Parathyroid adenoma (tissue), 2 donors: Measurements from ENCODE around the gene HMX1.

ENCODE experiments used
- H2AFZ ChIP-seq: fragments of 300-600 bp; sonication (generic); one replicate; pipeline ENCODE4 v1.7.0; 2017; ENCODE audit warnings: antibody characterized with exemption, mild to moderate bottlenecking
- H3K27ac ChIP-seq: fragments of 300-600 bp; sonication (generic); one replicate; pipeline ENCODE4 v1.7.0; 2017
- H3K27me3 ChIP-seq: fragments of 300-600 bp; sonication (generic); one replicate; pipeline ENCODE4 v1.7.0; 2017; ENCODE audit warnings: low read length; ENCODE audit not compliant: control insufficient read depth, insufficient read depth
- H3K36me3 ChIP-seq: fragments of 300-600 bp; sonication (generic); one replicate; pipeline ENCODE4 v1.7.0; 2017; ENCODE audit warnings: low read length; ENCODE audit not compliant: control insufficient read depth, insufficient read depth
- H3K4me1 ChIP-seq: fragments of 300-600 bp; sonication (generic); one replicate; pipeline ENCODE4 v1.7.0; 2017; ENCODE audit warnings: control low read depth
- H3K4me2 ChIP-seq: fragments of 300-600 bp; sonication (generic); one replicate; pipeline ENCODE4 v1.7.0; 2017; ENCODE audit warnings: low read length
- H3K4me3 ChIP-seq: fragments of 300-600 bp; sonication (generic); one replicate; pipeline ENCODE4 v1.7.0; 2017; ENCODE audit warnings: low read depth, low read length
- H3K79me2 ChIP-seq: fragments of 300-600 bp; sonication (generic); one replicate; pipeline ENCODE4 v1.7.0; 2017; ENCODE audit warnings: control low read depth
- H3K9ac ChIP-seq: fragments of 300-600 bp; sonication (generic); one replicate; pipeline ENCODE4 v1.7.0; 2017; ENCODE audit warnings: mild to moderate bottlenecking
- H3K9me3 ChIP-seq: fragments of 300-600 bp; sonication (generic); one replicate; pipeline ENCODE4 v1.7.0; 2017; ENCODE audit warnings: low read length; ENCODE audit not compliant: control insufficient read depth
- TF ChIP-seq, protein P1 (sequence below): fragments of 300-600 bp; sonication (generic); IDR thresholded peaks from one replicate; pipeline ENCODE4 v1.7.0; 2017; ENCODE audit warnings: antibody characterized with exemption, mild to moderate bottlenecking
- donor health status: primary hyperparathyroidism.

Gene HMX1

GRCh38 chr4:8912506-8912905 lies 40.9 kb upstream of the HMX1 start:
- Histone ChIP-seq H3K27me3 (no peaks in the 10 kb centered on the region), H3K4me3 (no peak overlapping the region), H3K4me2 (no peak overlapping the region), H3K36me3 (no peaks in the 10 kb centered on the region), H3K27ac (no peak overlapping the region), H3K79me2 (no peaks in the 10 kb centered on the region), H2AFZ (no peak overlapping the region), H3K9me3 (no peaks in the 10 kb centered on the region), H3K4me1 (no peaks in the 10 kb centered on the region), H3K9ac (no peak overlapping the region)
- TF ChIP-seq, protein P1, sequence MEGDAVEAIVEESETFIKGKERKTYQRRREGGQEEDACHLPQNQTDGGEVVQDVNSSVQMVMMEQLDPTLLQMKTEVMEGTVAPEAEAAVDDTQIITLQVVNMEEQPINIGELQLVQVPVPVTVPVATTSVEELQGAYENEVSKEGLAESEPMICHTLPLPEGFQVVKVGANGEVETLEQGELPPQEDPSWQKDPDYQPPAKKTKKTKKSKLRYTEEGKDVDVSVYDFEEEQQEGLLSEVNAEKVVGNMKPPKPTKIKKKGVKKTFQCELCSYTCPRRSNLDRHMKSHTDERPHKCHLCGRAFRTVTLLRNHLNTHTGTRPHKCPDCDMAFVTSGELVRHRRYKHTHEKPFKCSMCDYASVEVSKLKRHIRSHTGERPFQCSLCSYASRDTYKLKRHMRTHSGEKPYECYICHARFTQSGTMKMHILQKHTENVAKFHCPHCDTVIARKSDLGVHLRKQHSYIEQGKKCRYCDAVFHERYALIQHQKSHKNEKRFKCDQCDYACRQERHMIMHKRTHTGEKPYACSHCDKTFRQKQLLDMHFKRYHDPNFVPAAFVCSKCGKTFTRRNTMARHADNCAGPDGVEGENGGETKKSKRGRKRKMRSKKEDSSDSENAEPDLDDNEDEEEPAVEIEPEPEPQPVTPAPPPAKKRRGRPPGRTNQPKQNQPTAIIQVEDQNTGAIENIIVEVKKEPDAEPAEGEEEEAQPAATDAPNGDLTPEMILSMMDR = no peak

- Histone ChIP-seq H3K4me1 (no peaks in the 10 kb centered on the region), H3K27ac (no peak overlapping the region), H2AFZ (no peak overlapping the region), H3K79me2 (no peaks in the 10 kb centered on the region), H3K9ac (no peak overlapping the region), H3K4me3 (no peak overlapping the region), H3K27me3 (no peaks in the 10 kb centered on the region), H3K4me2 (no peak overlapping the region), H3K36me3 (no peaks in the 10 kb centered on the region), H3K9me3 (no peaks in the 10 kb centered on the region)
- TF ChIP-seq, protein P1 = no peak
These were observed 40.4 kb upstream of the HMX1 start for GRCh38 chr4:8912089-8912455.

DNA sequence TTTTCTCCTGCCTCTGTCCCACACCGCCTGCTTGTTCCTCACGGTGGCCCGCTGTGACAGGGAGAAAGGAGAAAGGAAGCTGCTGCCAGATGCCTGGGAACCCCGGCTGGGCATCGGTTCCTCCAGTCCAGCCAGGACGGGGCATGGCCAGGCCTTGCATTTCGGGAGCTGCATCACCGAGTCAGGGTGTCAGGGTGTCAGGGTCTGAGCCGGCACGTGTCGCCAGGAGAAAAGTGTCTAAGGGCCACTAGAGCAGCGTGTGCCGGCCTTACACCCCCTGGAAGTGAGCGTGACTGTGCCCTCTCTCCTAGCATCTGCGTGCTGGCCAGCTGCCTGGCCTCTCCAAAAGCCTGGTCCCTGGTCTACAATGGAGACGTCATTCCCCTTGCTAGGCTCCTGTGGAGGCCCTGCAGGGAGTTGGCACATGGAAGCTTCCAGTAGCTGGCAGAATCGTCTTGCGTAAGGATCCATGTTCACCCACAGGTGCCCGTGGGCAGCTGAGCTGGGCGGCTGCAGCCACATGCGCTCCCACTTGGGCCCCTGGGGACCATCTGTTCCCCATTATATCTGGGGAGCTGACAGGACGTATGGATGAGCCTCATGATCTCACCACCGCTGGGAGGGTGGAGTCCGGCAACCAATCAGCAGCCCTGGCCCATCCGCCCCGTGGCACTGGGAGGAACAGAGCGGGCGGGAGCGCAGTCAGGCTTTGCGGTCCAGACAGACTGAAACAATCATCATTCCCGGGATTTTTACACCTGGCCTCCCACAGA lies 39.9 kb upstream of the HMX1 start:
- Histone ChIP-seq H3K4me2 (no peak overlapping the region), H3K9me3 (no peaks in the 10 kb centered on the region), H3K36me3 (no peaks in the 10 kb centered on the region), H3K4me1 (no peaks in the 10 kb centered on the region), H3K4me3 (no peak overlapping the region), H3K27ac (no peak overlapping the region), H3K9ac (no peak overlapping the region), H3K27me3 (no peaks in the 10 kb centered on the region), H2AFZ (no peak overlapping the region), H3K79me2 (no peaks in the 10 kb centered on the region)
- TF ChIP-seq, protein P1 = no peak

DNA sequence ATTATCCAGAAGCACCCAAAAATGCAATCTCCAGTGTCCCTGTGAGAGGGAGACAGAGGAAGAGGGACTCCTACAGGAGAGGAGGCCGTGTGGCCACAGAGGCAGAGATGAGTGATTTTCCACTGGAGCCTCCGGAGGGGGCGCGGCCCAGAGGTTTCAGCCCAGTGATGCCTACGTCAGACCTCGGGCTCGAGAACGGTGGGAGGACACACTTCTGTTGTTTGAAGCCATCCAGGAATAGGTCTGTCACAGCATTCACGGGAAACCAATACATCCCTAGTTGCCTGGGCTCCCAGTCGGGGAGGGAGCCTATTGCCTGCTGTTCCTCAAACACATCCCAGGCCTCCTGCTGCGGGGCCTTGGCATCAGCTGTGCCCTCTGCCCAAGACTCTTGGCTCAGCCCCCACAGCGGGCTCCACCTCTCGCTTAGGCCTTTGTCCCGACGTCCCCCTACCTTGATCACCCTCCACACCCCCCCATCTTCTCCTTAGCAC lies 39.2 kb upstream of the HMX1 start:
- Histone ChIP-seq H2AFZ (no peak overlapping the region), H3K4me2 (no peak overlapping the region), H3K9me3 (no peaks in the 10 kb centered on the region), H3K27ac (no peak overlapping the region), H3K4me3 (no peak overlapping the region), H3K27me3 (no peaks in the 10 kb centered on the region), H3K36me3 (no peaks in the 10 kb centered on the region), H3K79me2 (no peaks in the 10 kb centered on the region), H3K4me1 (no peaks in the 10 kb centered on the region), H3K9ac (no peak overlapping the region)
- TF ChIP-seq, protein P1 = no peak
